ENCODE results near the gene CYB5R3.

DNA sequence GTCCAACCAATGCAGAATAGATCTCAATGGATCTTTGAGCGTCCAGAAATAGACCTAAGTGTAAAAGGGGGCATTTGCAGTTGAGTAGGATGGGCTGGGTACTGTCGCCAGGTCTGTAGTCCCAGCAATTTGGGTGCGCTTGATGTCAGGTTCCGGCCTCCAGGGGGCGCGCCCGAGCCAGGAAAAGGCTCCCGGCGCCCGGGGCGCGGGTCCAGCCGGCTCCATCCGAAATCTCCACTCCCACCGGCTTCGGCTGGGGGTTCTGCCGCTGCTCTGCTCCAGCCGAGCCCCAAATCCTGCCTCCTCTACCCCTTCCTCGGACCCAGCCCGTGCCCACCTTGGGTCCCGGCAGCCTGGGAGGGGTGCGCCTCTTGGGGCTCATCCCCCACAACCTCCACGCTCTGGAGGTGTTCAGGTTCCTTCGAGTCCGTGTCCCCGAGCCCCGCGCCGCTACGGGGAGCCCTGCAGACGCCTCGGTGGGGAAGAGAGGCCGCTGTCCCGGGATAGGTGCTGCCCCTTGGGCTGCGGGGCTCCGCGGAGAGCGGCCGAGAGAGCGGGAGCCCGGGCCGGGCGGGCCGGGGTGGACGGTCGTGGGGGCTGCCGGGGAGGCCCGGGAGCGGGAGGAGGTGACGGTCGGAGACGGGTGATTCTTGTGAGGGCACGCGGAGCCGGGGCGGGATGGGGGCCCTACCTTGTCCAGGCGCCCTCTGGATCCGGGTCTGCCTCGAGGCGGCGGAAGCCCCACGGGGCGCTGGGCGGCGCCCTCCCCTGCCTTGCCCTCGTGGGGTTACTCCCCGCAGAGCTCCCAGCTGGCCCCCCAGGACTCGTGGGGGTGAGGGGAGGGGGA lies 13.0 kb upstream of the CYB5R3 start:
- TF ChIP-seq, protein P1, sequence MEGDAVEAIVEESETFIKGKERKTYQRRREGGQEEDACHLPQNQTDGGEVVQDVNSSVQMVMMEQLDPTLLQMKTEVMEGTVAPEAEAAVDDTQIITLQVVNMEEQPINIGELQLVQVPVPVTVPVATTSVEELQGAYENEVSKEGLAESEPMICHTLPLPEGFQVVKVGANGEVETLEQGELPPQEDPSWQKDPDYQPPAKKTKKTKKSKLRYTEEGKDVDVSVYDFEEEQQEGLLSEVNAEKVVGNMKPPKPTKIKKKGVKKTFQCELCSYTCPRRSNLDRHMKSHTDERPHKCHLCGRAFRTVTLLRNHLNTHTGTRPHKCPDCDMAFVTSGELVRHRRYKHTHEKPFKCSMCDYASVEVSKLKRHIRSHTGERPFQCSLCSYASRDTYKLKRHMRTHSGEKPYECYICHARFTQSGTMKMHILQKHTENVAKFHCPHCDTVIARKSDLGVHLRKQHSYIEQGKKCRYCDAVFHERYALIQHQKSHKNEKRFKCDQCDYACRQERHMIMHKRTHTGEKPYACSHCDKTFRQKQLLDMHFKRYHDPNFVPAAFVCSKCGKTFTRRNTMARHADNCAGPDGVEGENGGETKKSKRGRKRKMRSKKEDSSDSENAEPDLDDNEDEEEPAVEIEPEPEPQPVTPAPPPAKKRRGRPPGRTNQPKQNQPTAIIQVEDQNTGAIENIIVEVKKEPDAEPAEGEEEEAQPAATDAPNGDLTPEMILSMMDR (IDR thresholded peaks at IDR 0.05): peak in 3 of 4 experiments; percentile 79 to 88 (median 80)
- TF ChIP-seq POLR2A (IDR thresholded peaks at IDR 0.05): no peak

Data from gastroesophageal sphincter (tissue), 3 donors.